Left kidney (tissue), 2 donors: ENCODE measurements around the gene PSMD5. TPM values are rescaled to one million over a fixed set of nuclear protein-coding genes. Genes with fewer than 3 reads are reported as not detected.
"Not testable (repeated sequence)": the region's sequence is repeated elsewhere in the genome, so short reads cannot be mapped to it uniquely, and the experiment has no call there.

Source experiments
- DNase-seq: peaks from one replicate; pipeline ENCODE4 v3.0.0-alpha.2; 2013
- polyA plus RNA-seq: library from polyadenylated mRNA; unstranded; fragments of 120-200 nt; gene quantifications from one replicate; pipeline ENCODE4 v1.2.1, GENCODE V29; 2013; ENCODE audit not compliant: insufficient read length

PSMD5 gene
- polyA plus RNA-seq, 1 donor: 38.7 TPM

GRCh38 chr9:120815075-120815474 lies 27.6 kb downstream of the PSMD5 start:
- no peak for DNase-seq

DNA sequence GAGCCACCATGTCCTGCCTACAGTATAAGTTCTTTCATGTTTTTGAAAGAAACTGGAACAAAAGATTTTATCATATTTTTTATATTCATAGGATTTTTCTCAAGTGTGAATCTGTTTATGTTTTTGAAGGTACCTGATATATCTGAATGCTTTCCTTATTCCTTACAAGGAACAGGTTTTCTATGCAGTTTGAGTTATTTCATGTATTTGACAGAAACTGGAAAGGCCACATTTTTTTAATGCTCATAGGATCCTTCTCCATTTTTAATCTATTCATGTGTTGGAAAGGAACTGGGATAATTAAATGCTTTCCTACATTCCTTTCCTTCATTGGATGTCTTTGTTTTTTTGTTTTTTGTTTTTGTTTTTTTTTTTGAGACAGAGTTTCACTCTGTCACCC lies 33.8 kb downstream of the PSMD5 start:
- no peak for DNase-seq

DNA sequence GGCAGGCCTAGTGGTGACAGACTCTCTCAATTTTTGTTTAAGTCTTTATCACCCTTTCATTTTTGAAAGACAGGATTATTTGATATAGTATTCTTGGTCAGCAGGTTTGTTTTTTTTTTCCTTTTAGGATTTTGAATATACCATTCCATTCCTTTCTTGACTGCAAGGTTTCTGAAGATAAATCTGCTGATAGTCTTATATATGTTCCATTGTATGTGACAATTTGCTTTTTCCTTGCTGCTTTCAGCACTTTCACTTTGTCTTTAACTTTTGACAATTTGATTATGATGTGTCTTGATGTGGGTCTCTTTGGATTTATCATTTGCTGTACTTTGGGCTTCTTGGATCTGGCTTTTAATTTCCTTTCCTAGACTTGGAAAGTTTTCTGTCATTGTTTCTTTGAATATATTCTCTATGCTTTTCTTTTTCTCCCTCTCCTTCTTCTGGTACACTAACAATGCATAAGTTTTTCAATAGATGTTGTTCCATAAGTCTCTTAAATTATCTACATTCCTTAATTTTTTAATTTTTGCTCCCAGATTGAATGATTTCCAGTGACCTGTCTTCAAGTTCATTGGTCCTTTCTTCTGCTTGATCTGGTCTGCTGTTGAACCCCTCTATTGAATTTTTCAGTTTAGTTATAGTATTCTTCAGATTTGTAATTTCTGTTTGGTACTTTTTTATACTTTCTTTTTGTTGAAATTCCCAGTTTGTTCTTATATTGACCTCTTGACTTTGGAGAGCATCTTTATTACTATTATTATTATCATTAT lies 34.9 kb downstream of the PSMD5 start:
- DNase-seq: no peak

DNA sequence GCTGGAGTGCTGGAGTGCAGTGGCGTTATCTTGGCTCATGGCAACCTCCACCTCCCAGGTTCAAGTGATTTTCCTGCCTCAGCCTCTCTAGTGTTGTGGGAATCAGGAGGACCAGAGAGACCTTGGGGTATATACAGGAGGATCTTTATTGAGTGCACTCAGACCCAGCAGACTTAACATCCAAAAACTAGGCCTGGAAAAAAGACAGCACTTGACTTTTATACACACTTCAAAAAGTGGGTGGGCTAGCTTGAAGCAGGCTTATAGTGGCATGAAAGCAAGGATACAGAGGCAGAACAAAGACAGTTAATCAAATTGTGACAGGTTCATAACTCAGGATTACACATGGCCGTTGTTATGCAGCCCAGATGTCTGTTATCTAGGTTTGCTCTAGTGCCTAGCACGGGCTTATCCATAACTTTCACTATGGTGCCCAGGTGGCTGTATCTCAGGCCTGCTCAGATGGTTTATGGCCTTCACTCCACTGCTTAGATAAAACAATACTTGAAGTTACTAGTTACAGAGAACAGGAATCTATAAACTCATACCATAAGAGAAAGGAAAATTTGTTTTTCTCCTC lies 37.8 kb downstream of the PSMD5 start:
- DNase-seq: not testable (repeated sequence)

GRCh38 chr9:120801441-120801840 lies 41.3 kb downstream of the PSMD5 start:
- no peak for DNase-seq

- peak; percentile 87 for DNase-seq
Measured at GRCh38 chr9:120792898-120793765, 49.6 kb downstream of the PSMD5 start, which contains the start of gene FBXW2. TSS of gene FBXW2 (minus strand) at chr9:120793416. CDS start at chr9:120788258, 5,158 bp downstream.

GRCh38 chr9:120791161-120791560 lies 51.6 kb downstream of the PSMD5 start:
- no peak for DNase-seq

GRCh38 chr9:120787933-120788332 lies 54.8 kb downstream of the PSMD5 start:
- no peak for DNase-seq

DNA sequence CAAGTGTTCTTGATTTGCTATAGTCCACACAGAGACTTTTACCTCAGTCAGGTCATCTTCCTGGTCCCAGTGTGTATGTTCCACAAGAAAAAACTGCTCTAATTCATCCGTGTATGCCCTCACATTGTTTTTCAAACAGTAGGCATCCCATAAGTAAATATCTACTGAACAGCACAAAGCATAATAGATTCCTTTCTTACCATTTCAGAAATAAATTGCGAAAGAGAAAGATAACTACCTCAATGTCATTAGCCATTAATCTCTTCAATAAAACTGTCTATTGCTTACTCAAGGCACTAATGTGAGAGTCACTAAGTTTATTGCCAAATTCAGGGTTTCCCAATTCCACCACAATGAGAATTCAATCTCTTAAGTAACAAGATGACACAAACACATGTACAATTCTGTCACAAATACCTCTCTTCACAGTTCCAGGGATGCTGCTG lies 59.1 kb downstream of the PSMD5 start:
- no peak for DNase-seq

GRCh38 chr9:120781236-120781635 lies 61.5 kb downstream of the PSMD5 start:
- no peak for DNase-seq

GRCh38 chr9:120780367-120780766 lies 62.4 kb downstream of the PSMD5 start:
- DNase-seq: no peak

DNA sequence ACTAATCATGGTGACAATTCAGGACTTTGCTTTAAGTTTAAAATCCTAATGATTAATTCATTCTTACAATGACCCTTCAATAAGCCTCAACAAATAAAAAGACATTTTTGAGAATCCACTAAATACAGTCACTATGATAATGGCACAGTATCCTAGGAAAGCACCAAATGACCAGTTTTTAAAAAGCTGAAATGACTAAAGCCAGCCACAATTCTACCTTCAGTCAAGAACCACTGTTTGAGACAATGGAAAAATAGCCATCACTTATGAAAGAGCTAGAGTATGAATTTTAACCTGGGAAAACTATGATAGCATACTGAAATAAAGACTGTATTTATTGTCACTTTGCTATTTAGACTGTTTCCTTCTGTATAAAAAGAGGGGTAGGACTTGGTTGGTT lies 63.5 kb downstream of the PSMD5 start:
- DNase-seq: no peak

DNA sequence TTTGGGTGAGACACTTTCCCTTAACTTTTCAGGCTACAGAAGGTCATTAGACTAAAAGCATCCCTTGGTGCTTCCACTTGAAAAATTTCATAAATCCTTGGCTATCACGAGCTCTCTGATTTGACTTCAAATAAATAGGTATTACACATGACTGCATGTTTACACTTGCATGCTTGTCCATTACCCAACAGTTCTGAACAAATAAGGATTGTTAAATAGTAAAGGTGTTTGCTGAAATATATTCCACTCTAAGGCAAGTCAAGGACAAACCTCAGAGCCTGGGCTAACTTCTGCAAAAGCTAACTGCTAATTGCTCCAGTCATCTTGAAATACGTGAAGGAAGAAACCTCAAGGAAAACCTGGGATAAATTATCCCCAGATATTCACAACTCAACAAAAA lies 64.0 kb downstream of the PSMD5 start:
- DNase-seq: no peak

DNA sequence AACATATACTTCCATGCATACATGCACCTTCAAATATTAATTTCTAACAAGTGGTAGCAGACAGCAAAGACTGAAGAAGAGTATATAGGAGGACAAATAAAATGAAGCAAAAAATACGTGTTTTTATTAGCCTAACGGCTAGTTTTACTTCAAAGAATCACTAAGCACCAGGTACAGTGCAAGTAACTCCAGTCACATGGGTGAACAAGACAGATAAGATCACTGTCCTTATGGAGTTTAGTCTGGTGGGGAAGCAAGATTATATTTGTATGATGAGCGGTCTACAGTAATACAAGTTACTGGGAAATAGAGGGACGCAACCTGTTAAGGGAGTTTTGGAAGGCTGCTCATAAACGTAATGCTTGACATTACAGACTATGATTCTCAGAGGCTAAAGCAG lies 65.5 kb downstream of the PSMD5 start:
- DNase-seq: no peak

- no peak for DNase-seq
Measured at GRCh38 chr9:120776788-120777187, 65.9 kb downstream of the PSMD5 start.

DNA sequence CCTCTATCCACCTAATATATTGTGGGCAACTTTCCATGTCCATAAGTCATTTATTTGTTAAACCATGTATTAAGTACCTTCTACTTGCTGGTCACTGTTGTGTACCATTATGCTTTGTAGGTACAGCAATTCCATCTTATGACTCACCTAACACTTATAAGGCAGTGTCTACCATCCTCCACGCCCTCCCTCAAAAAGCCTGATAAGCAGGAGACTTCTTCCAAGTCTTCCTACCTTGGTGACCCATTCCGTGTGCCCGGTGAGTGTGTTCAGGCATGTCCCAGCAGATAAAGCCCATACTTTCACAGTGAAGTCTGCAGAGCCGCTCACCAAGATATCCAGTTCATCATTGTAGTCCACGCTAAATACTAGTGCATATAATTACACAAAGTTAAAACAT lies 66.9 kb downstream of the PSMD5 start:
- no peak for DNase-seq

- DNase-seq: no peak
Measured at GRCh38 chr9:120774719-120775118, 68.0 kb downstream of the PSMD5 start.

GRCh38 chr9:120773256-120773655 lies 69.5 kb downstream of the PSMD5 start:
- no peak for DNase-seq

DNA sequence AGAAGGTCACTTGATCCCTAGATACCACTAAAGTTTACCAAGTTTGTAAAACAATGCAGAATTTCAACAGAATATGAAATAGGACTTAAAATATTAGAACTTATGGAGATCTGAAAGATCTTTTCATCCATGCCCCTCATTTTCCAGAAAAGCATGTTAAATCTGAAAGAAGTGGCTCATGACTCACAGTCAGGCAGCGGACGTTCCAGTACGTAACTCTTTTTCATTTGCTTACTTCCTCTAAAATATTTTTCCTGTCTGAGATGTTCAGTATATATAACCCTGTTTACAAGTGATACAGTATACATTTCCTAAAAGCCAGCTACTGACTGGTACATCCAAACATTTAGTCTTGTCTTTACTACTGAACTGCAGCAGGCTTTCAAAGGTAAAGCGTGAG lies 71.8 kb downstream of the PSMD5 start:
- no peak for DNase-seq

DNA sequence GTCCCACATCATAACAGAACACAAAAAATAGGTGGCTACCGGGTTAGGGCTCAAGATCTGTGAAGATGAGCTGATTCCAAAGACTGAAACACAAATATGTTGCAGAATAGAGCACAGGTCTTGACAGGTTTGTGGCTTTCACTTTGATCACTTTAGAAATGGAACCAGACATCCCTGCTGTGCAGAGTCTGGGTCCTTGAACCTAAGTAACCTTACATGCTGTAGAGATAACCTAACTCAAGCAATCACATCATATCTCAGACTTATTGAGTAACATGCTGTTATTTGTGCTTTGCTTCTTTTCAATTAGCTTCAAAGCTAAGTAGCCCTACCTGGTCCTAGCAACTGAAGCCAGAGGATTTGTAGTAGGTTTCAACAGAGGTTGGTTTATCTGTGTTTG lies 73.8 kb downstream of the PSMD5 start:
- DNase-seq: no peak

GRCh38 chr9:120768247-120768646 lies 74.5 kb downstream of the PSMD5 start:
- no peak for DNase-seq

DNA sequence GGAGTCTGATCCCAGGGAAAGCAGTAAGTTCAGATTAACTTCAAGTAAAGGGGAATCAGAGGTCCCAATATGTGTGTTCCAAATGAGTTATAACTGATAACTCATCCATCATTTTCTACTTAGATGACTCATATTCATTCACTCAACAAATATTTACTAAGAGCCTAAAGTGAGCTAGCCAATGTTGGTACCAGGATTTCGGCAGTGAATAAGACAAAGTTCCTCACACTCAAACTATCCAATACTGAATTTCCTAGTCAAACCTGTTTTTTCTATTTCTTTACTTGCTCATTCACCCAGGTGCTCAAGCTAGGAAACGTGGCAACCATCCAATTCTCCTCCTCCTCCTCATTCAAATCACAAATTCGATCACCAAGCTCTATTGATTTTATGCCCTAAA lies 75.3 kb downstream of the PSMD5 start:
- no peak for DNase-seq
